Measurements from ENCODE around the gene NPSR1.
"Not testable (repeated sequence)": the region's sequence is repeated elsewhere in the genome, so short reads cannot be mapped to it uniquely, and the experiment has no call there.

Gene NPSR1

DNA sequence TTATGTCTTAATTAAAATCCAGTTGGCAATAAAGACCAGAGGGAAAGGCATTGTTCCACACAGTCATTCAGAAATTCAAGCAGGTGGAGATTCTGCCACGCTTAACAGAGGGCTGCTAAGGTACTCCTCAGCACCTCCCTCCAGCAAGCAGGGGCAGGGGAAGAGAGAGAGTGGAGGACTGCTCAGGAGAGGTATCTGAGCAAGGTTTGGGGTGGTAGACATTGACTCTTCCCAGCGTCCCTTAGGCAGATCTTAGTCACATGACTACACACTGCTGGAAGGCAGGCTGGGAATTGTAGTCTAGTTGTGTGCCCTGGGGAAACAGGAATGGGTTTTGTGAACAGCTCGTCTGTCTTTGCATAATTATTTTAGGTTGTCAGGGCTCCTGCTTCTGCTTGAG lies 181.6 kb downstream of the NPSR1 start:
- no peak for DNase-seq

DNA sequence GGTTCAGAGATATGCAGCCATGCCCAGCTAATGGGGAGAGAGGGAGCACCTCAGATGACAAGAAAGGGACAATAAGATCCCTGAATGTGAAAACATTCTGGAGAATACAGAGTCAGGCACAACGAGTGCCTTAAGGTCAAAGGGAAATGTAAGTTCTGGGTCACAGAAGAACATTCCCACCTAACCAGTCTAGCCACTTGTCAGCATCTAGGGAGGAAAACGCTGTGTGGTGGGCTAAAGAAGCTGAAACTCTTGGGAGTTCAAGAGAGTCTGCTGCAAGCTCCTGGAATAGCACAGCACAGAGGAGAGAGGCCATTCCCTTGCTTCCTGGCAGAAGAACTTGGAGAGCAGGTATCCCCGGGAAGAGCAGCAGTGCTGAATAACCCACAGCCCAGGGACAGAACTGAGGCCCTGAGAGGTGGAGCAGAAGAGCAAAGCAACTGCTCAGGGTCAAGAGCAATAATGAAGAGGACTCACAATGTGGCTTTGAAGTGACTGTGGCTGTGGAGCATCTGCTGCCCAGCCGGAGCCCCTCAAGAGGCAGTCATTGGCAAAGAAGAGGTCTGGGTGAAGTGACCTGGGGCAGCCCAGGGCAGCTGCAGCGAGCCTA lies 182.3 kb downstream of the NPSR1 start:
- DNase-seq = no peak

DNA sequence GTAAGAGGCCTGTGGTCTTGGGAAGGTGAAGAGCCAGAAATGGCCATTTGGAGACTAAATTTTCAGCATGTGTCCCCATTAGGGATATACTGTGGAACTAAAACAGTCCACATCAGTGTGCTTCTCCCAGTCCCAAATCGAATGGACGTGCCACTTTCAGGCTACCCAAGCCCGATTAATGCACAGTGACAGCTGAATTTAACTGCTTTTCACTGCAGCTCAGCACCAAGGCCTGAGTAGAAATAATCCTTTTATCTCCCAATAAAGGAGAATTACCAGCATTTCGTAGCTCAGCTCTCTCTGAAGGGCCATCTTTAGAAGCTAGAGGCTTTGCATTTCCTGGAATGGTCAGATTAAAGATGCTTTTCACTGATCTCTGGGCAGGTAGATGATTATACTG lies 183.3 kb downstream of the NPSR1 start:
- DNase-seq = no peak

DNA sequence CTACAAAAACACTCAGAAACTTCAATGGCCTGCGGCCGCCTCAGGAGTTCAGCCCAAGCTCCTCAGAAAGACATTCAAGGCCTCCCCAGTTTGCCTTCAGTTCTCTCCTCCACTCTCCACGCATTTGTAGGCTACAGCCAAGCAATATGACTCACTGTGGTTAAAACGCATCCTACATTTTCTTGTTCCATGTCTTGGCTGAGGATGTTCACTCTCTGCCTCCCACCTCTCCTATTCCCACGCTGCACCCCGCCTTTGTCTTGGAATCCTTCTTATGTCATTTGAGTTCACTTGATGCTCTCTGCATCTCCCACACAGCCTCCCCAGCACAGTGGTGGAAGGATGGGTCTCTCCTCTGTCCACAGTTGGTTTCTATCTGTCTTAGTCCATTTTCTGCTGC lies 184.8 kb downstream of the NPSR1 start:
- DNase-seq = no peak

DNA sequence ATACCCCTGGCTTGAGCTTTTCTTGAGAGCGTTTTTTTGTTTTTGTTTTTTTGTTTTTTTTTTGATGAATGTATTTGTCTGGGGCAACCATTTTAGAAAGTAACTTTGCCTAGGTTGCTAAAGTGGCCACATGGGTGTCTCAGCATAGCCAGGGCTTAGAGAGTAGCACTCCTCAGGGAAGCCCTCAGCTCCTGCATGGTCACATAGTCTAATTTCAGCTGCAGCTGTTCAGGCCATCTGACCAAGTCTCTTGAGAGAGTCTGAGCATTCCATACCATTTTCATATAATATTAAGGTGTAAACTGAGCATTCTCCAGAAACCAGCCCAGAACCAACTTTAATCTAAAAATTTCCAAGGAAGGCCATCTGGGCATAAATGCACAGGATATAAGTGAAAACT lies 186.4 kb downstream of the NPSR1 start:
- DNase-seq = no peak

DNA sequence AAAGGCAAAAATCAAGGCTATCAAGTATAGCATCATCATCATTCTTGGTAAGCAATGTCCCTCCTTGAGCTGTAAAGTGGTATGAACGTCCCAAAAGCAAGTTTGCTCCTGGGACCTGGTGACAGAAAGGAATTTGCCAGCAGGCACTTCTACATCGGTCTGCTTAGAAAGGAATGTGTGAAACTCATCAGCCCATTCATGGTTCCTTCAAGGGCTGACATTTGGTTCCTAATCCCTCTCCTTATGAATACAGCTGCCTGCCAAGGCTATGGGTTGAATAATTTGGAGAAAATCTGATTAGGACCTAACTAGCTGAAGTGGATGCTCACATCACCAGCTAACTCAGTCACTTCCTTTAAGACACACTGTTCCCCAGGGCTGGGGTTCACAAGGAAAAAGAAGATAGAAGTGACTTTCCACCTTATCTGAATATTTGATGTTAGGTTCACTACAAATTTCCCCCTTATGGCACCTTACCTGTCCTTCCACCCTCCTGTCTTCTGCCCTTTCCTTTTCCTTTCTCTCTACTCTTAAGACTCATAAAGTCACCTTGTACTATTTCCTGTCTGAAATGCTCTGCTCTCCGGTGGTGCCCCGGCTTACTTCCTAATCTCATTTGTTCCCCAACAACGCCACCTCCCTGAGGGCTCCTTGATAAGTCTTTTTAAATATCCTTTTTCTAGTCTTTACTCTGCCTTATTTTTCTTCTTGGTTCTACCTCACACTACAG lies 187.1 kb downstream of the NPSR1 start:
- no peak for DNase-seq

DNA sequence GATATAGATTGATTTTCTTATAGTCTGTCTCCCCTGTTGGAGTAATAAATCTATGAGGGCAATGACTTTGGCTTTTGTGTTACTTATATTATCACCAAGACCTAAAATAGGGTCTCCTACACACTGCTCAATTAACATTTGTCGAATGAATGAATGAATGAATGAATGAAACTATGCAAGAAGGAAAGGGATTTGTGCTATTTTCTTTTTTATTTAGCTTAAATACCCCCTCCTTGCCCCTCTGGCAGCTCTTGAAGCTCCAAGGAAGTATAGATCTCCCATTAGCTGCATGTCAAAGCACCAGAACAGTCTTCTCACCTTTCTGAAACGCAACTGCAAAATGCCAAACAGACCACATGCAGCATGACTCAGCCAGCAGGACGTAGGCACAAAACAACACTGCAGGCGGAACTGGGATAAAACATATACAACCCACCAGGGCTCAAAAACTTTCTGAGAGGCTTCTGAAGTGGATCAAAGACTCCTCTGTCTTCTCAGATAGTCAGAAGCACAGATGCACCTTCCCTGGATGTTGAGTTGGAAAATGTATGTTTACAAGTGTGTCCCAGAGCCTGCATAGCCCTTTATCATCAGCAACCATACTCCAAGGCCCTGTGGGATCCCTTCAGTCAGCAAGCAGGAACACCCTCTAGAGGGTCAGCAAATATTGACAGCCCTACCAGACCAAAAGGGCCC lies 187.8 kb downstream of the NPSR1 start:
- no peak for DNase-seq

DNA sequence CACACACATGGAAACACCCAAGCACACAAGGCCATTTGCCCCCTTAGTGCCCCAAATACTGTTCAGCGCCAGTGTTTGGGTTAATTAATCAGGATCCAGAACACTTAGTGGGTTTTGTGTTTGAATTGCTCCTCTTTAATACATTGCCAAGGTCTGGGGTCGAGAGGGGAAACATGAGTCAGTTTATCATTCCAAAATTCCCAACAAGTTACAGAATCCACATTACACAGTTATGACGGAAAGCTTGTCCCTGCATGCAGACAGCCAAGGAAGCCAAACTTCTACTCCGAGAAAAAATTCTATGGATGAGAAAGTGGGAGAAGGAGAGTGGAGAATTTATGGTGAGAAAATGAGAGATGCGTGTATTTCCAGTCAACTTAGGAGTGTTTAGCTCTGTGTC lies 189.0 kb downstream of the NPSR1 start:
- DNase-seq = no peak

DNA sequence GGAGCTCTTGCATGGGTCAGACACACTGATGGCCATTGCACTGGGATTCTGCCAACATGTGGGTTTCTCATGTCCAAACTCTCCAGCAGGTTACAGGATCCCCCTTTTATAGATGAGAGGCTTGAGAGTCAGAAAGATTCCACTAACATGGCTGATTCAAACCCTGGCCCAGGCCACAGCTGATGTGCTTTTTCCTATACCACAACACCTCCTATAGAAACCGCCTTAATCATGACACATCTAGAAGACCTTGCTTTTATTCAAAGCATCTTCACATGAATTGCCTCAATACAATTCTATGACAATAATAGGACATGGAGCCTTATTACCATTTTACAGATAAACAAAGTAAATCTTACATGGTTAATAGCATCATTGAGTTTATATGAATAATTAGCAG lies 190.7 kb downstream of the NPSR1 start:
- DNase-seq = no peak

DNA sequence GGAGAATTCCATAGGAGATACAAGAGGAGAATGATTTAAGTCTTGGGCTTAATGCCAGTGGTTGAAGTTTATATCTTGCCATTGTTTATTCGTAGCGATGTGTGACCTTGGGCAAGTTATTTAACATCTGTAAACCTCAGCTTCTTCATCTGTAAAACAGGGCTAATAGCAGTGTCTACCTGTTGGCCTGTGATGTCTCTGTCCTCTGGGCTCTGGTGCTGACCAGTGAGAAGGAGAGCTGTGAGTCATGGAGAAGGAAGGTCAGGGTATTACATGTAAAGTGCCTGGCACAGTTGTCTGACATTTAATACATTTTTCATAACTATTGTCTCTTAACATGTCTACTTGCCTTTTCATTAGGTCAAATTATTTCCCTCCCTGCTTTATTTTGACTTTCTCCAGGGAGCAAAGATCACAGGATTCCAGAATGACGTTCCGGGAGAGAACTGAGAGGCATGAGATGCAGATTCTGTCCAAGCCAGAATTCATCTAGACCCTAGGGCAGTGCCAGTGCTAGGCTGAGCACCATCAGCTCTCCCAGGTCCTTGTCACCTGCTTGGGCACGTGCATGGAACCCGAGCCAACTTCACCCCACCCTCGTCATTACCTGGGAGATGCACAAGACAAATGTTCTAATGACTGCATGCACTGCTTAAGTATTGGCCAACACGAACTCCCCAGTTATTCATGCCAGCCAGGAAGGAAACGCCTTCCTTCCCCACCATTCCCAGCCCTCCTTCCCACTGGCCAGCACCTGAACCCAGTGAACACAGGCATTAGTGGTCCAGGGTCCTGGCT lies 191.3 kb downstream of the NPSR1 start:
- no peak for DNase-seq

DNA sequence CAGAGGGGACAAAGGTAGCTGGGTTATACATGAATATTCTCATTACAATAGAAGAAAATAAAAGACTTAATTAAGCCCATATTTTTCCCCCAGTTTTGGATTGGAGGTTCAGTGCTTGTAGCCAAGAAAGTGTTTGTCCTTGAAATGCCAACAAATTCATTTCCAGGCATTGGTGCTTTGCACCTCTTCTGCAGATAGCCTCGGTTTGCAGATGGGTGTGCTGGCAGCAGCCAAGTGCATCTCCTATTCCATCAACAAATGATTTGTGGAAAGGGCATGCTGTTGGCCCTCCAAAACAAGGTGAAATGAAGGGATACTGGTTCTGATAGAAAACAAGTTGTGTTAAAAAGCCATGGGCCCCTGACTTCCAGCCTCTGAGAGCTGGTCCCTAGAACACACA lies 192.0 kb downstream of the NPSR1 start:
- DNase-seq = no peak

DNA sequence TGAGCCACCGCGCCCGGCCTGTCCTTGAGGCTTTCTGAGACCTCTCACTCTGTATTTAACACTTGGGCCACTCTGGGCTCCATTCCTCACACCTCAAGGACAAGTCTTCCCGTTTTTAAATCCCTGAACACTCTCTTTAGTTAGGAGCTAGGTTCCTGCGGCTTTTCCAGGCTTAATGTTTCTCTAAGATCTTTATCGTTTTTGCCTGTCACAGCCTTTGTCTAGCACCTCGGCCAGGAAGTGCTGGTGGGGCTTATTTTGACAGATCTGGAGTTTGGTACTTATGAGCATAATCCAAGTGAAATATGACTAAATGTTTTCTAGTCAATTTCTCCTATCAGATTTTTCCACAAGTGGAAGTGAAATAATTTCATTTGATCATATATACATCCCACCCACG lies 192.7 kb downstream of the NPSR1 start:
- no peak for DNase-seq

DNA sequence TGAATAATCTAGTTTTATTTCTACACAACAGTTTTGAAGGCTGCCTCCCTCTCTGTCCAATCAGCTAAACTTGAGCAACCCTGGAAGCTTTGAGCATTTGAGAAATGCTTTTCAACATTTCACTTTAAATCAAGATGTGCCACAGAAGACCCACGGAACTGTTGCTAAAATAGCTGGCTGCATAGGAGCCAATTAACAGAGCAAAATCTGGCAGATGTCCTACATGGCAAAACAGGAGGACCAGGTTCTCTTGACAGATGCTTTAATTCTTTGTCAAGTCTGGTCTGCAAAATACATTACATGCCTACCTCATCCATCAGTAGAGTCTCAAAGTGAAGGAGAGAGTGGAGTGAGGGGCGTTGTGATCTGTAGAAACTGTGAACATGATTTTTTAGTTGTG lies 193.4 kb downstream of the NPSR1 start:
- DNase-seq = no peak

DNA sequence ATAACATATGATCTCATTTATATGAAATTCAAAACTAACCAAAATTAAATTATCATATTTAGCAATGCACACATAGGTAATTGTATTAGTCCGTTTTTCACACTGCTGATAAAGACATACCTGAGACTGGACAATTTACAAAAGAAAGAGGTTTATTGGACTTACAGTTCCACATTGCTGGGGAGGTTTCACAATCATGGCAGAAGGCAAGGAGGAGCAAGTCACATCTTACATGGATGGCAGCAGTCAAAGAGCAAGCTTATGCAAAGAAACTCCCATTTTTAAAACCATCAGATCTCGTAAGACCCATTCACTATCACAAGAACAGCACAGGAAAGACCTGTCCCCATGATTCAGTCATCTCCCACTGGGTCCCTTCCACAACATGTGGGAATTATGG lies 200.4 kb downstream of the NPSR1 start:
- not testable (repeated sequence) for DNase-seq

DNA sequence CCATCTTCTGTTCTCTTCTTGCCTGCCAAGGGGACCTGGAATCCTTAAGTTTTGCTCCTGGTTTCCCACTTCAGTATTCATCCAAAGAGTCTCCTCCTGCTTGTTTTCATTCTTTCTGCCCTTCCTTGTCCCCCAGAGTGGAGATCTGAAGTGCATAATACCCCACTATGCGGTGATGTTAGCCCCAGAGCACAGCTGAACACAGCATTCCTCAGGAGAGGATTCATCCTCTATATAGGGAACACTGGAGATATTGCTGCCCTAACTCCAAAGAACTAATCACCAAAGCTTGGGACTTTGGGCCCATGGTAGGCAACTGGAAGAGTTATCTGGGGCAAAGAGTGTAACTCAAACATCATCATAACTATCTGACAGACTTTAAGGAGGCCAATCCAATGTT lies 201.3 kb downstream of the NPSR1 start:
- DNase-seq = not testable (repeated sequence)

DNA sequence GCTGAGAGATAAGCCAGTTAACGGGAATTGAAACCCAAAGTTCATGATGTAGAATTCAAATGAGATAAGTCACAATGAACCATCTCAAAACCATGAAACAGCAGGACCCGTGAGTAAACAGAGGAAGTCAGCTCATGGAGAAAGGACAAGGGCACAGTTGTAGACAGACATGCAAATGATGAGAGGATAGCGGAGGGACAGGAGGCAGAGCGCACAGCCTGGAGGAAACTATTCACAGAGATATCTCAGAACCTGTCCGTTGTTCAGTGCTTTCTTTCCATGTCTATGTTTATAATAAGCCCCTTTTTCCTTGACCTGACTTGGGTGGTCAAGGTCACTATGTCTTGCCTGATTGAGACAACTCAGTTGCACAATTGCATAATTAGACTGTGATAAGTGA lies 208.2 kb downstream of the NPSR1 start:
- DNase-seq = not testable (repeated sequence)

DNA sequence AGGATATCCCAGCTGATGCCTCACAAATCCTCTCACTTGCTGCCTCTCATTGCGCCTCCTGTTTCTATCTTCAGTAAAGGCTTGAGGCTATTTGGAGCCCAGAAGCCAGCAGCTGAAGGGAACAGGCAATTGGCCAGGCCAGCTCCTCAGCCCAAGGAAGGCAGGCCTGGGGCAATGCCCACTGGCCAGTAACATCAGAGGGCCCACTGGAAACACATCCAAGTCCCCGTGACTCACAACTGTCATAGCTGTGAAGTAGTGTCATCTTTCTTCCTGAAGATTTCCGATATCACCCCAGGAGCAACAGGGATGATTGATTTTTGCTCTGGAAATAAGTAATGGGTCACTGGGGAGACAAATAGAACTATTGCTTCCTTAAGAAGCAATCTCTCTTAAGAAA lies 209.3 kb downstream of the NPSR1 start:
- not testable (repeated sequence) for DNase-seq

DNA sequence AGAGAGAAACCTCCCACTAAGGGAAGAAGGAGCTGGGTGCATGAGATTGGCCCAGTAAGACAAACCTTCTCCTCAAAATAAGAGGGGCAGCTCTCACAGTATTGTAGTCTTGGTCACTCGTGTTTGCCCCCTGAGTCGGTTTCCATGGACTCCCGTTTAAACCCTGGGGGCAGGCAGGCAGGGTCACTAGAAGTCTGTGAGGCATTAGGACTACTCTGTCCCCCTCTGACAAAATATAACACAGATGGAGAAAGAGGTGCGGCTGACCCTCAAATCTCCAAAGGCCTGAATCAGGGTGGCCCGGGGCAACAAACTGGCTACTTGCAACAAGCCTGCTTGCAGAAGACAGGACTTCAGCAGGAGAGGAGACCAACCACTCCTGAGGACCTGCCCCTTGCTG lies 210.6 kb downstream of the NPSR1 start:
- DNase-seq = not testable (repeated sequence)

DNA sequence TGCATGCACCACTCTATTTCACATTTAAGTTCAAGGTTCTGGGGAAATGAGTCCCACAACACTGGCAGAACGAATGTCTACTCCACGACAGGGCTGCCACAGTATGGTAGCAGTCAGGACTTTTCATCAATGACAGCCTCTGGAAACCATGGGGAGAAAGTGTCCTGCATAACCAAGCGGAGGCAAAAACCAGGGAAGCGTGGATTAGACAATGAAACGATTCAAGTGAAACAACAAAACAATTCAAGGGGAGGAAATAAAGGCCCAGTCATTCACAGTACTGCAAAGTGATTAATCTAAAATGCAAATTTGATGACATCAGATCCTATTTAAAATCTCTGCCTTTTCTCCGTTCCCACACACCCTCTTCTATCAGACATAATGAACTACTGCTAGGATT lies 211.0 kb downstream of the NPSR1 start:
- DNase-seq = no peak

DNA sequence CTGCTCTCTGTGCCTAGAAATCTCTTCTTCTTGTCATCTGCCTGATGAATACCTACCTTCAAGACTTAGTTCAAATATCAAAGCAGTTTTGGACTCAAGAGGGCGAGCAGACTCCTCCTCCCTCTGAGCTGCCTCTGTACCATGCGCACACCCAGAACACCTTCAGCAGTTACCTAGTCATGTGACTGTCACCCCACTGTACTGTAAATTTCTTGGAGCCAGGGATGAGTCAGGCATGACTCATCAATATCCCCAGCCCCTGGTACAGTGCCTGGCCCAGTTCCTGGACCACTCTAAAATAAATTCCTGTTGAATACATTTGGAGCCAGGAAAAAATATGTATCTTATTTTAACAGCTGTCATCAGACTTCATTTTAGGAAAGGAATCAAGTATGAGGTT lies 212.0 kb downstream of the NPSR1 start:
- DNase-seq = not testable (repeated sequence)

DNA sequence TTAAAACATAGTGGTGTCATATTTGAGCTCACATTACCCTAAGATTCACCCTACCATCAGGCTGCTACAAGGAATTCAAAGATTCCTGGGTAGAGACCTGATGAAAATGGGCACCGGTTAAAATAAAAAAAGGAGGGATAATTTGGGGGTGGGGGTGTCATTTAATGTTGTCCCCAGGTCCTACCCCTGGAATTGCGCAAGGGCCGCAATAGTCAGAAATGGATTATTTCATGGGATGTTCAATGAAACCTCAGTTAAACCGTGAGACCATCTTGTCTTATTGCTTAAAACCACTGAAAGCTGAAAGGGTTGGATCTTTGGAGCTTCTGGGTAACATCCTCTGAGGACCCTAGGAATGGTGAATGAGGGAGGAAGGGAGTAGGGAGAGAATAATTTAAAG lies 216.3 kb downstream of the NPSR1 start:
- DNase-seq = not testable (repeated sequence)

DNA sequence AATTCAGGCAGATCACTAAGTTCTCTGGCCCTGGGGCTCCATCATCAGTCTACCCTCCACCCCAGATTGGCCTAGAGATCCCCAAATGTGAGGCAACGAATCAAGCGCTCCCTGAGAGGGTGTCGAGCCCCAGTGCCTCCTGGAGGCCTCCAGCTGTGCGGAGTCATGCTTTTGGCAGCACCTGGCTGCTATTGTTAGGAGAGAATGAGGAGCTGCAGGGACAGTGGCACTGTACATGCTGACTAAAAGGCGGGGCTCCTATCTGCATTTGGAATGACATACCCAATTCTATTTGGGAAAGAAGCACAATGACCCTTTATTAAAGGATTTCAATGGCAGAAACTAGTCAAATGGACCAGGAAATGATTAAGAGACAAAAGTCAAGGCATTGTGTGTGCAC lies 217.5 kb downstream of the NPSR1 start:
- DNase-seq = no peak

DNA sequence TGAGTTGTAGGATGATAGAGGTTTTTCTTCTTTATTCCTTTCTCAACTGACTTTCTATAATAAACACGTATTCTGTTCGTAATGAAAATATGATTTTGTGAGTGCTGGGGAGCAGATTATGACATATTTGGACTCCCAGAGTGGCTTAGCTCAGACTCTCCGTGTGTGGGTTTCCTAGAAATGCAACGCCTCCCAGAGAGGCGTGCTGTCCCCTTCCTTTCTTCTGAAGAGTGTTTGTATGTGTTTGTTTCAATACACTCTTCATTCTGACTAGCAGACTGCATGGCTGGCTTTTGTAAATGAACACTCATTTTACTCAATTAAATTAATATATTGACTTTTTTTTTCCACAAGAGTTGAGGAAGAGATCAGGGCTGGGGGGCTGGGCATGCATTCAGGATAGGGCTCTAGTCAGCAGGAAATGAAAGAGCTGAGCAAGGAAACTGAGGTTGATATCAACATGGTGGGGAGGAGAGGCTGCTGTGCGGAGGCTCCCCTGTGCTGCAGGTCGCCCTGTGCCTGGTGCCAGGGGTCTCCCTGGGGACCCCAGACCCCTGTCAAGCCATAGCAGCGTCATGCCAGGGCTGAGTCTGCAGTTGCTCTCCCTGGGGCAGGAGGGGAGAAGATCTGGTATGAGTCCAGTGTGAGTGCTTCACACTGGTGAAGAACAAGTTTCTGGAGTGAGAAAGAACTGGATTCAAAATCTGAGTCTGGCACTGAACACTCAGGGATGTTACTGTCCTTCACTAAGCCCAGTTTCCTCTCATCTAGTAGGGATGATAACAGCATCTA lies 221.1 kb downstream of the NPSR1 start:
- not testable (repeated sequence) for DNase-seq
